ENCODE results near the gene ZNF326.

The ZNF326 gene

DNA sequence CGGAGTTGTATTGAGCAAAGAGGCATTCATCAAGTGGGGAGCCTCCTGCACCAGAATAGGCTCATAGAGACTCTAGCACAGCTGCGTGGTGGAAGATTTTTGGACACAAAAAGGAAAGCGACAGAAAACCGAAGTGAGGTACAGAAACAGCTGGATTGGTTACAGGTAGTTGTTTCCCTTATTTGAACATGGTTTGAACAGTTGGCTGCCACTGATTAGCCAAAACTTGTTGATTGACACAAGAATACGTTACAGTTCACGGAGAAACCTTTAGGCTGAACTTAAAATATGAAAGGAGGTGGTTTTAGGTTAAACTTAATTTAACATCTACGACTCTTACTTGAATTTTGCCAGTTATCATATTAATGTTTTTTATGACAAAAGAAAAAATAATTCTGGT lies 89.1 kb downstream of the ZNF326 start:
- TF ChIP-seq, protein P1, sequence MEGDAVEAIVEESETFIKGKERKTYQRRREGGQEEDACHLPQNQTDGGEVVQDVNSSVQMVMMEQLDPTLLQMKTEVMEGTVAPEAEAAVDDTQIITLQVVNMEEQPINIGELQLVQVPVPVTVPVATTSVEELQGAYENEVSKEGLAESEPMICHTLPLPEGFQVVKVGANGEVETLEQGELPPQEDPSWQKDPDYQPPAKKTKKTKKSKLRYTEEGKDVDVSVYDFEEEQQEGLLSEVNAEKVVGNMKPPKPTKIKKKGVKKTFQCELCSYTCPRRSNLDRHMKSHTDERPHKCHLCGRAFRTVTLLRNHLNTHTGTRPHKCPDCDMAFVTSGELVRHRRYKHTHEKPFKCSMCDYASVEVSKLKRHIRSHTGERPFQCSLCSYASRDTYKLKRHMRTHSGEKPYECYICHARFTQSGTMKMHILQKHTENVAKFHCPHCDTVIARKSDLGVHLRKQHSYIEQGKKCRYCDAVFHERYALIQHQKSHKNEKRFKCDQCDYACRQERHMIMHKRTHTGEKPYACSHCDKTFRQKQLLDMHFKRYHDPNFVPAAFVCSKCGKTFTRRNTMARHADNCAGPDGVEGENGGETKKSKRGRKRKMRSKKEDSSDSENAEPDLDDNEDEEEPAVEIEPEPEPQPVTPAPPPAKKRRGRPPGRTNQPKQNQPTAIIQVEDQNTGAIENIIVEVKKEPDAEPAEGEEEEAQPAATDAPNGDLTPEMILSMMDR (IDR thresholded peaks at IDR 0.05; ENCODE audit: insufficient read depth, low read length, poor library complexity, severe bottlenecking), result no peak
- no peaks in the 10 kb centered on the region for H3K36me3 ChIP-seq (ENCODE audit: control insufficient read depth, insufficient read depth, low read length)
- no peak overlapping the region for H3K4me3 ChIP-seq (replicated peaks; ENCODE audit: low read depth, low read length)
- DNase-seq (ENCODE audit: extremely low read depth, insufficient read length), result no peak
- no peaks in the 10 kb centered on the region; the same call in 1 of the 2 replicates for H3K27me3 ChIP-seq (replicated peaks; ENCODE audit: control insufficient read depth, insufficient read depth, low read length)

Data from GM06990 (cell line).